GM18861 (cell line): ENCODE results near the gene SHQ1.

Experiments
- ATAC-seq: cut with Tn5 transposase; IDR thresholded peaks from one replicate; pipeline ENCODE4 v1.9.1; 2021; ENCODE audit not compliant: unreplicated experiment

SHQ1 gene

DNA sequence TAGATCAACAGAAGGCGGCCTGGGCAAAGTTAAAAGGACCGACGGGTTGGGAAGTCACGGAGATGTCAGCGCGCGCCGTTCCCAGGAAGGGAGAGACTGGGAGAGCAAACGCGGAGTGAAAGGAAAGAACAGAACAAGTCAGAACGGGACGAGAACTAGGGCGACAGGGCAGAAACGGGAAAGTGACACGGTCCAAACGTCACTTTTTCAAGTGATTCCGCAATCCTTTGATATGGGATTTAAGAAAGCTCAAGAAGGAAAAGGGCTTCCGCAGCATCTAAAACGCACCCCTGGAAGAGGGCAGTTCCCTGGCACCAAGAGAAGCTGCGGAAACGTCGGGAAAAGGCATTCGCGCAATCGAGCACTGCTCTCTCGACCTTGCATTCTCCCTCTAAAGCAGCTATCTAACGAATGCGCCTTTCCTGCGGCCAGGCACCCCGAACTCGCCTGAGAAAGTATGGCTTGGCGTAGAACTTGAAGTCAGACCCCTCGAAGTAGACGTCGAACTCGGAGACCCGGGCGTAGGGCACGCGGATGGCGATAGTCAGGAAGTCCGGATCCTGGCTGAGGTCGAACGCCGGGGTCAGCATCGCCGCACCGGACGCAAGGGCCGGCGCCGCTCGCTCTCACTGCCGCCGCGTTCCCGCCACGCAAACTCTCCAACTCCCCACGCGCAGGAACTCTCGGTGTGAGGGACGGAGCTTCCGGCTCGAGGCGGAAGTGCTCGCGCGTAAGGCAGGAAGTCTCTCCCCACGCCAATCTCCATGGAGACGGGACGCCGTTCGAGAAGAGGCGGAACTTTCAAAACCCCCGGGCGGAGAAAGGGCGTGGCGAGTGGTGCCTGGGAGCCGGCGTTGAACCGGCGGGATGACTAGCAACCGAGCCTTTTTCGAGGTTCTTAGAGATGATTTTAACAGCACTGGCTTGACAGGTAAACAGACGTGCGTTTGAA is at the start of gene SHQ1:
Gene SHQ1 (minus strand): TSS at position 695 of the 952 bp plus-strand sequence. CDS start 105 bp downstream, at position 590.
- ATAC-seq, result peak; percentile 89

DNA sequence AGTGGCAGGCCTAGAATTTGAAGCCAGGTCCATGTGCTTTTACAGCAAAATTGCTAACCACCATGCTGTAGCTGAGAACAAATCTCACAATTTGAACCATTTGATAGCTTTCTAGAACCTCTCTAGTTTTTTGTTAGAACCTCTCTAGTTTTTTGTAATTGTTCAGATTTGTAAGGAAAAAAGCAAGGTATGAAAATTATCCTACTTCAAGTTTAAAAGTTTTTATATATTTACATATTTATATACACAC is 49.4 kb upstream of the SHQ1 start:
- ATAC-seq, result no peak

DNA sequence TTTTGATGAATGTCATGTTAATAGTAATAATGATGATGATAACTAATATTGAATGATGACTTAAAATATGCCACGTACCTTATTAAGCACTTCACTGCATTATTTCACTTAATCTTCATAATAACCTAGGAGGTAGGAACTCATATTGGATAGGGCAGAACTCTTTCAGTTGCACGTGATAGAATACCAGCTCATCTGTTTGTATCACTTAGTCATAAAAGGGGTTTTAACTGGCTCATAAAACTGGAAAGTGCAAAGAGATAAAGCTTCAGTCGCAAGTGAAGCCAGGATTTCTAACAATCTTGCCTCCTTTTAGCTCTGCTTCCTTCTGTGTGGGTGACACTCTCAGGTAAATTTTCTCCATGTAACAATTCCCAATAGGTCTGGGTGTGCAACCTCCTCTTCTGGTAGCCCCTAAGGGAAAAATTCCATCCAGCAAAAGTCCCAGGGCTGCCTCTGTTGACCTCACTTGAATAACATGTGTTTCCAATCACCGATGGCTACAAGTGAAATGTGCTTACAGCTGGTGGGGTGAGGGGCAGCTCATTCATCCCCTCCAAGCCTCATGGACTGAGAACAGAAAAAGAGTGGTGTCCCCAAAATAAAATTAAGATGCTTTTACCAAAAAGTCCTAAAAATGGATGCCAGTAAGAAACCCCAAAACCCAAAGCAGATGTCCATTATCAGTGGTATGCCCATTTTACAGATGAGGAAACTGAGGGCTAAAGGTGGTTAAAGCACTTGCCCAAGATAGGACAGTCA is 48.9 kb upstream of the SHQ1 start:
- no peak for ATAC-seq

DNA sequence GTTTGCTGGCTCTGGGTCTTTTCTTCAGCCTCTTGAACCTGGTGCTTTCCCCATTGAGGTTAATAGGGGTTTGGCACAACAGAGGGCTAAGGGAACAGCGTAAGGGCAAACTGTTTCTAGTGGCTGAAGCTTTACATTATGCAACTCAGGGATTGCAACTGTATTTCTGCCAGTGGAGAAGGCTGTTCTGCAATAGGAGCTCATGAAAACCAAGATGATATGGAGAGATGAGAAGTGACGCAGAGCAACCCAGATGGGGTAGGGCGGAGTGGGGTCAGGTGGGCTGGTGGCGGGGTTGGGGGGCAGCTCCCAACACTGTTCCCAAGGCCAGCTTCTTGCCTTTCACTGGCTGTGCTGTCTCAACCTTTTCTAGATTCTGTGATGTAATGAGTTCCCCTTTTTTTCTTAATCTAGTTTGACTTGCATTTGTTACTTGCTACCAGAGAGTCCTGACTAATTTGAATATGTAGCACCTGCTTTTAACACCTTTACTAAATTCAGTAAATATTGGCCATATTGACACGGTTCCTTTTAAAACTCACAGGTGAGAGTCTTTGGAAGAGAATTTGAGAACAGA is 46.8 kb upstream of the SHQ1 start:
- ATAC-seq, result no peak

- ATAC-seq, result no peak
These were observed 44.6 kb upstream of the SHQ1 start for GRCh38 chr3:72892870-72893269.

GRCh38 chr3:72892081-72892775 is 44.0 kb upstream of the SHQ1 start:
- ATAC-seq, result no peak

- no peak for ATAC-seq
These were observed 43.0 kb upstream of the SHQ1 start for GRCh38 chr3:72891053-72891855.

DNA sequence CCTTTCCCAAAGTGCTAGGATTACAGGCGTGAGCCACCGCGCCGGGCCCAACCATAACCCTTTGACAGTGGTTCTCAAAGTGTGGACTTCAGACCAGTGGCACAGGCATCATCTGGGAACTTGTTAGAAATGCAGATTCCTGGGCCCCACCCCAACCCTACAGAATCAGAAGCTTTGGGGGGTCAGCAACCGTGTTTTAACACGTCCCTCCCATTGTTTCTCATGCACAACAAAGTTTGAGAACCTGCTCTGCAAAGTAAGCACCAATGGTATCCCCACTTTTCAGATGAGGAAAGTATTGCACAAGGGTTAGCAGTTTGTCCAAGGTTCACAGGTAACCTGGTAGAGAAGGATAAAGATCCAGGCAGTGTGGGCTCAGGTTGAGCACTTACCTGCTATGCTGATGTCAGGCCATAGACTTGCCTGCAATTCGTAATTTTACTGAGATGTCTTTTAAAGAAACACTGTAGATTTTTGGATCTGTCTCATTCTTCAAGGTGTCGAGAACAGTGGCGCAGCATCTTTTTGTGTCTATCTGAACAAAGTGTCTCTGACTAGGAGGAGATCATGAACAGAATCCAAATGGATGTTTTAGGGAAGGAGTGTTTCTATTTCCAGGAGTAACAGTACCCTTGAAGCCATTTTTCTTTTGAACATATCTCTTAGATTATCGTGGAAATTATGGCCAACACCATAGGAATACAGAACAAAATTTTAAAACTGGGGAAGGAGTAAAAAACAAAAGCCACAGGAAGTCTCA is 42.1 kb upstream of the SHQ1 start:
- ATAC-seq, result no peak

GRCh38 chr3:72889310-72890165 is 41.3 kb upstream of the SHQ1 start:
- ATAC-seq, result no peak

GRCh38 chr3:72888546-72889309 is 40.5 kb upstream of the SHQ1 start:
- ATAC-seq, result no peak

- ATAC-seq, result no peak
These were observed 39.7 kb upstream of the SHQ1 start, which contains the start of gene GXYLT2 for GRCh38 chr3:72887705-72888545. Gene GXYLT2 (plus strand): TSS chr3:72888046. CDS start chr3:72888234, 188 bp downstream.

DNA sequence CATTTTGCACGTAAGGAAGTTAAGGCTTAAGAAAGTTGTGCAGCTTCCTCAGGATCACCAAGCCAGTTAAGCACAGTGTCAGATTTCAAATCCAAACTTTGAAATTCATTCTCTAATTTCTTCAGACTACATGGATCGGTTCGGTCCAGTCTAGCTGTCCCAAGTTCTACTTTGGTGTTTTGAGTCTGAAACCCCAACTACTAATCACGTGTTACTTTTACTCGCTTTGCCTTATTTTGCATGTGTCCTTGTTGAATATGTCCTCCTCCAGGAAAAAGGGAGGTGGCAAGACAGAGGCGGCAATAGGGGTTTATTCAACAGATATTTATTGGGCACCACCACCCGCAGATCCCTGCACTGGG is 39.1 kb upstream of the SHQ1 start:
- ATAC-seq, result no peak

GRCh38 chr3:72872183-72872582 is 23.9 kb upstream of the SHQ1 start:
- ATAC-seq, result no peak

DNA sequence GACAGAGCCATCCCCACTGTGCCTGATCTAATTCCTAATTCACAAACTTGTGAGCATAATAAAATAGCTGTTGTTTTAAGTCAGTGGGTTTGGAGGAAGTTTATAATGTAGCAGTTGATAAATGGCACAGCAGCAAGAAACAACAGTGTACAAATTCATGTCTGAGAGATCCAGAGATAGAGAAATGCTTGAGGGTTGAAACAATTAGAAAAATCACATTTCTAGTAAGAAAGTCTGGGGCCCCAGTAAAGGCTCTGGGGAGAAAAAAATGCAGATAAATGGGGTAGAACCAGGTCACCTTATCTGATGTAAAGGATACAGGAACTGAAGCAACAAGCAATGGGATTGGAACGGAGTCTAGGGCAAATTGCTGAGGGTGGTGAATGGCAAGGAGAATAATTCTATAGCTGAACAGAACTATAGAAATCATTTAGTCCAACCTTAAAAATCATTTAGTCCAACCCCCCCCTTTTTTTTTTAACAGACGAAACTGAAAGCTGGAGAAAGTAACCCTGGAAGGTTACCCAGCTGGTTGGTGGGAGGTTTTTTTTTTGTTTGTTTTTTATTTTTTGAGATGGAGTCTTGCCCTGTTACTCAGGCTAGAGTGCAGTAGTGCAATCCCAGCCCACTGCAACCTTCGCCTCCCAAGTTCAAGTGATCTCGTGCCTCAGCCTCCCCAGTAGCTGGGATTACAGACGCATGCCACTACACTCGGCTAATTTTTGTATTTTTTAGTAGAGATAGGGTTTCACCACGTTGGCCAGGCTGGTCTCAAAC is 14.3 kb upstream of the SHQ1 start:
- no peak for ATAC-seq

GRCh38 chr3:72860846-72861245 is 12.6 kb upstream of the SHQ1 start:
- no peak for ATAC-seq

DNA sequence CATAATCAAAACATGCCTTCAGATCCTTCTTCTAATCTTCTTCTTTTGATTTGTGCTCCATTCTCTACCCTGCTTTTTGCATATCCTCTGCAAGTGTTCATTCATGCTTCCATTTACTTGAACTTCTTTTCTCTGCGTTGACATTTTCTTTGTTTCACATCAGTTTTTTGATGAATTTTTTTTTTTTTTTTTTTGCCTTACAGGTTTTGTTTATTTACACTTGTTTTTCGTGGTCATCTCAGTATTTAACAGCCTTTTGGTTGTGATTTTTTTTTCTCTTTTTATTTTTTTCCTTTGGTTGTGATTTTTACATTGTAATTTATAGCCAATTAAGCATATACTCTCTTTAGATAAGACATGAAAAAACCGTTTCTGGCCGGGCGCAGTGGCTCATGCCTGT is 11.8 kb upstream of the SHQ1 start:
- no peak for ATAC-seq
